ENCODE data around the gene LCN6.
A peak's percentile ranks its signal among the peaks of the same experiment; 100 is the strongest.

The LCN6 gene

DNA sequence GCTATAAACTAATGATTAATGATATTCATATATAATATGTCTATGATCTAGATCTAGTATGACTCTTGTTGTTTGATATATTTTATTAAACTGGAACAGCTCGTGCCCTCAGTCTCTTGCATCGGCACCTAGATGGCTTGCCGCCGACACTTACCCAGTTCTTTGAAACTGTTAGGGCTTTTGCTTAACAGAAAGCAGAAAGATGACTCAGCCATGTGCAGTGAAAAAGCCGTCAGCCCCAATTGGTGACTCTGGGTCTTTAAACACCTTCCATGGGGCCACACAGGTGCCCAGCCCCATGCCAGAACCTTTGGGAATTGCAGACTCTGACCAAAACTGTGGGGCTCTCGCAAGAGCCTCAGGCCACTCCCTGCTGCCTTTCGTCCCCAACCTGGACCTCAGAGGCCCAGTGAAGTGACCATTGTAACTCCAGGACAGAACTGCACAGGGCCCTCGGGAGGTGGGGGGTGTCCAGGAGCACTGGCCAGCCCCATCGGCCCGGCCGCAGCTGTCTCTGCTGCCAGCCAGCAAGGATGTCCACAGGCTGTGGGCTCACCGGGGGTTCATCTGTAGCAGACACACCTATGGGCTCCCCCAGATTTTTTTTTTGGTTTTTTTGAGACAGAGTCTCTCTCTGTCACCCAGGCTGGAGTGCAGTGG lies 13.4 kb downstream of the LCN6 start:
- ATAC-seq (no peak), DNase-seq (no peak)
- H3K4me1 Mint-ChIP-seq = peaks cover 21% of the 10 kb centered on the region
- H3K9me3 Mint-ChIP-seq = no peaks in the 10 kb centered on the region
- H3K27ac Mint-ChIP-seq = no peak overlapping the region
- H3K36me3 Mint-ChIP-seq (ENCODE audit: low read depth) = peaks cover 1% of the 10 kb centered on the region
- no peak overlapping the region for H3K4me3 Mint-ChIP-seq
- no peaks in the 10 kb centered on the region for H3K27me3 Mint-ChIP-seq

DNA sequence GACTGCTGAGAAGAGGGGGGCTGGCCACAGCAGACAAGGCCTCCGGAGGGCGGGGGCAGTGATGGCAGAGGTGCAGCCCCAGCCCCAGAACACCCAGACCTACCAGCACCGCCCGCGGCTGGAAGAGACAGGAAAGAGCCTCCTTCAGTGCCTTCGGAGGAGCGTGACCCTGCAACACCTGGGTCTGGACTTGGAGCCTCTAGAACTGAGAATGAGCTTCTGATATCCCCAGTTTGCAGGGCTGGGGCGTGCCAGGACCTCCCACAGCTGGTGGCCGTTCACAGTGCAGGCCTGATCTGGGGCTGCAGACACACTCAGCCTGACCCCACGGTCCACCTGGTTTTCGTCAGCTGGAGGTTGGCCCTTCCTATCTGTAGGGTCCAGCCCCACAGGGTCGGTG lies 14.7 kb downstream of the LCN6 start:
- H3K27me3 Mint-ChIP-seq = no peaks in the 10 kb centered on the region
- no peak overlapping the region for H3K4me3 Mint-ChIP-seq
- H3K27ac Mint-ChIP-seq = no peak overlapping the region
- no peak for DNase-seq
- H3K36me3 Mint-ChIP-seq (ENCODE audit: low read depth) = peaks cover 1% of the 10 kb centered on the region
- H3K9me3 Mint-ChIP-seq = no peaks in the 10 kb centered on the region
- no peak for ATAC-seq
- peaks cover 22% of the 10 kb centered on the region for H3K4me1 Mint-ChIP-seq

DNA sequence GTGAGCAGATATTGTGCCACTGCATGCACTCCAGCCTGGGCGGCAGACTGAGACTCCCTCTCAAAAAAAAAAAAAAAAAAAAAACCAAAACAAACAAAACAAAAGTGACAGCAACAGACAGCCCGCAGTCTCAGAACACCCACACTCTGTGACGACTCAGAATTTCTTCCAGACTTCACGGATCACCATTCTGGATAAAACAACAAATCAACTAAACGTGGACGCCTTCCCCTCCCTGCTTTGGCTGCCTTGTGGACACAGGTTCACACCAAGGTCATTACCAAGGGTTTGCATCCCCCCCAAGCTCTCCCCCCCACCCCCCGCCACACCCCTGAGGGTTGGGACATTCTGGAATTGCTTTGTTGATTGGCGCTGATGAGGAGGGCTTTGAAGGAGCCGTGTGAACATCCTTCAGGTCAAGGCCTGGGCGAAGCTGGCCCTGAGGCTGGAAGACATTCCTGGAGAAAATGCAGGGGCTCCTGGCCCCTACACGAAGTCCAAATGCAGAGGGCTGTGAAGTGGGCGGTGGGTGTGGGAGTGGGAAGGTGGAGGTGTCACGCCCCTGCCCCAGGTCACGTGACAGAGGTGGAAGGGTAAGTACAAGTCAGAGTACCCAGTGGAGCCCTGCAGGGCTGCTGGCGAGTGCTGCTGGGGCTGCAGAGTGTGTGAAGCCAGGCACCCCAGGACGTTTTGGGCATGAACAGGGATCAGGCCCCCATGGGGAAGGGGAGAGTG lies 15.7 kb downstream of the LCN6 start:
- Mint-ChIP-seq H3K36me3 (ENCODE audit: low read depth) (peaks cover 2% of the 10 kb centered on the region), H3K4me1 (peaks cover 21% of the 10 kb centered on the region), H3K9me3 (no peaks in the 10 kb centered on the region), H3K27ac (no peak overlapping the region), H3K4me3 (no peak overlapping the region), H3K27me3 (no peaks in the 10 kb centered on the region)
- DNase-seq (no peak), ATAC-seq (no peak)

DNA sequence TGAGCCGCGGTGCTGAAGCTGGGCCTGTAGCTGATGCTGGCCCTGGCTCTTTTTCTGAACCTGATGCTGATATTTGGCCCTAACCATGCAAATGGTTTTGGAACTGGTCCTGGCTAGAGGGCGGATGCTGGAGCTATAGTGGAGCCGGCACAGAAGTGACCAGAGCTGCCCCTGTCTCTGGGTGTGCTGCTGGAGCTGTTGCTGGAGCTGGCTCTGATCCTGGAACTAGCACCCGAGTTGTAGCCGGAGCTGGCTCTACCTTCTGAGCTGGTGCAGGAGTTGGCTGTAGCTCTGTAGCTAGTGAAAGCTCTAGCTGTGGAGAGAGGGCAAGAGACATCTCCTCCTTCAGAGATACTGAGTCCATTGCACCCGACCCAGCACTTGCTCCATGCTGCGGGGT lies 18.4 kb downstream of the LCN6 start:
- Mint-ChIP-seq H3K36me3 (ENCODE audit: low read depth) (peaks cover 27% of the 10 kb centered on the region), H3K27ac (no peak overlapping the region), H3K4me3 (peak overlapping the region; percentile 65), H3K9me3 (no peaks in the 10 kb centered on the region), H3K4me1 (peaks cover 40% of the 10 kb centered on the region), H3K27me3 (peaks cover 3% of the 10 kb centered on the region)
- ATAC-seq (no peak), DNase-seq (no peak)

DNA sequence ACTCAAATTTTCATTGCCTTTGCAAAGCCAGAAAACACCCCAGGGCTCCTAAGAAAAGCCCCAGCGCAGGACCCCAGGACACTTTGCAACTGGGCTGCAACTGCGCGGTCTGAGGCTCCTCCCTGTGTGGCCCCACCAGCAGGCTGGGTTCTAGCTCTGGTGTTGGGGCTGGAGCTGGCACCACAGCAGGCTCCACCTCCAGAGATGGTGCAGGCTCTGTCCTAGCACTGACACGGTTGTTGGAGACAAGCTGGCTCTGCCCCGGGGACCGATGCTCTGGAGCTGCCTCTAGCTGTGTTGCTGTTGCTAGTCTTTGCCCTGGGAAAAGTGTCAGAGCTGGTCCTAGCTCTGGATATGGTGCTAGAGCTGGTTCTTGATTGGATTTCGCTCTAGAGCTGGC lies 19.2 kb downstream of the LCN6 start:
- H3K9me3 Mint-ChIP-seq = no peaks in the 10 kb centered on the region
- peak overlapping the region; percentile 5 for H3K27ac Mint-ChIP-seq
- peaks cover 35% of the 10 kb centered on the region for H3K36me3 Mint-ChIP-seq (ENCODE audit: low read depth)
- H3K4me3 Mint-ChIP-seq = peak overlapping the region; percentile 65
- DNase-seq = peak; percentile 30
- peaks cover 44% of the 10 kb centered on the region for H3K4me1 Mint-ChIP-seq
- peaks cover 3% of the 10 kb centered on the region for H3K27me3 Mint-ChIP-seq
- peak; percentile 33 for ATAC-seq

DNA sequence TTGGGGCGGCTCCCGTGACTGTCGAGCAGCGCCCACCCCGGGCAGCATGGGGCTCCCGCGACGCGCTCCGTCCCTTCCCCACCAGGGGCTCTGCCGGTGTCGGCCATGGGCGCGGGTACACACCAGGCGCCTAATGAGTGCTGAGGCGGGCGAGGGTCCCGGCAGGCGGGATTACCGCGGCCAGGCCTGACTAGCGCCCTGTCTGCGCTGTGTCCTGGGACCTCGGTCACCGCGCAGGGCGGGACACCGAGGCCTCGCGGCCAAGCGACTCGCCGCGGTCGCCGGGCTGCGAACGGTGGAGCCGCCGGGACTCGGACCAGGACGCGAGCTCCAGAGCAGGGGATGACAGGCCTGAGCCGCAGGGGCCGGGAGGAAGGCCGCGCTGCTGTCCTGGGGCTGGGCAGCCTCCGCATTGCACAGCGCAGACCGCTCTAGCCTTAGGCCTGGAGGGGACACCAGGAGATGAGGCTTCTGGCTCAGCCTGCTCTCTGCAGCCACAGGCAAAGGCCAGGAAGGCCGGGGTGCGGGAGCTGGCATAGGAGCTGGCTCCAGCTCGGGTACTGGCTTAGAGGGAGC lies 19.7 kb downstream of the LCN6 start:
- Mint-ChIP-seq H3K9me3 (no peaks in the 10 kb centered on the region), H3K27me3 (peaks cover 3% of the 10 kb centered on the region), H3K4me1 (peaks cover 48% of the 10 kb centered on the region), H3K4me3 (peak overlapping the region; percentile 65), H3K27ac (peak overlapping the region; percentile 5), H3K36me3 (ENCODE audit: low read depth) (peaks cover 39% of the 10 kb centered on the region)
- DNase-seq = peak; percentile 32
- peak; percentile 16 for ATAC-seq

DNA sequence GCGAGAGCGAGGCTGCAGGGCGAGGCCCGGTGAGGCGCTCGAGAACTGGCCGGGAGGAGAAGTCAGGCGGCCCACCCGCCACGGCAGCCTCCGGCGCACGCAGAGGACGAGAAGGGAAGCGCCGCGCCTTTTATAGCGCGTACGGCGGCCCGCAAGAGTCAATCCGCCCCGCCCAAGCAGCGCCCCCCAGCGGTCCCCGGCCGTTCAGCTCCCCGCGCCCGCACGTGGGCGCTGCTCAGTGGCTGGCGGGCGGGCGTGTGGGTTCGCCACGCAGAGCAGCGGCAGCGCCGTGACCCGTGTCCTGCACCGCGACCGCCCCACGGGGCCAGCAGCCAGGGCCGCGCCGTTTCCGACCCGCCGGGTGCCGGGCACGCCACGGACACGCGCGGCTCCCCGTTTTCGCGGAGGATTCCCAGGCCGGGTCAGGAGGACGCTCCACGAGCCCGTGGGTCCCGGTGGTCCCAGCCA lies 20.2 kb downstream of the LCN6 start:
- H3K4me1 Mint-ChIP-seq = peaks cover 49% of the 10 kb centered on the region
- peak; percentile 58 for ATAC-seq
- peaks cover 3% of the 10 kb centered on the region for H3K27me3 Mint-ChIP-seq
- peak; percentile 95 for DNase-seq
- H3K36me3 Mint-ChIP-seq (ENCODE audit: low read depth) = peaks cover 41% of the 10 kb centered on the region
- H3K9me3 Mint-ChIP-seq = no peaks in the 10 kb centered on the region
- peak overlapping the region; percentile 99 for H3K27ac Mint-ChIP-seq
- peak overlapping the region; percentile 99 for H3K4me3 Mint-ChIP-seq

DNA sequence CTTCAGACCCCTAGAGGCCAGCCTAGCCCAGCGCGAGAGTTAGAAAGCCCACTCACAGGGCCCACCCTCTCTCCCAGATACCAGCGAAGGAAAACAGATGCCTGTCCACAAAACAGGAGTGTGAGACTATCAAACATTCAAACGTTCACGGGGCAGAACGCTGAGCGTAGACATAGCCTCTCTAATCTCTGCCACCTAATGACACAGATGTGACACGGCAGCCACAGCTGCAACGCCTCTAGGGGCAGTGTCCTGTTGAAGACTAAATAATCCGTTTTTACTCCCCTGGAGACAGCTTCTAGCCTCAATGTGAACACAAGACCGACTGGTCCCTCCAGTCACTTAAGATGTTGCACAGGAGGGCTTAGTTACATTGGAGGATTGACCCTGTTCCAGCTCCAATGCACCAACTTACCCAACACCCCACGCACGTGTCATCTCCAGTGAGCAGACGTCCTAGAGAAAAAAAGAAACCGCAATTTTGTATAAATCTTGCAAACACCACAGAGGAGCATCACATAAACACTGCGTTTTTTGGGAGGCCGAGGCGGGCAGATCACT lies 21.6 kb downstream of the LCN6 start:
- ATAC-seq (no peak), DNase-seq (peak; percentile 36)
- H3K9me3 Mint-ChIP-seq = no peaks in the 10 kb centered on the region
- peak overlapping the region; percentile 99 for H3K4me3 Mint-ChIP-seq
- H3K4me1 Mint-ChIP-seq = peaks cover 40% of the 10 kb centered on the region
- H3K27ac Mint-ChIP-seq = peak overlapping the region; percentile 99
- peaks cover 3% of the 10 kb centered on the region for H3K27me3 Mint-ChIP-seq
- H3K36me3 Mint-ChIP-seq (ENCODE audit: low read depth) = peaks cover 40% of the 10 kb centered on the region

DNA sequence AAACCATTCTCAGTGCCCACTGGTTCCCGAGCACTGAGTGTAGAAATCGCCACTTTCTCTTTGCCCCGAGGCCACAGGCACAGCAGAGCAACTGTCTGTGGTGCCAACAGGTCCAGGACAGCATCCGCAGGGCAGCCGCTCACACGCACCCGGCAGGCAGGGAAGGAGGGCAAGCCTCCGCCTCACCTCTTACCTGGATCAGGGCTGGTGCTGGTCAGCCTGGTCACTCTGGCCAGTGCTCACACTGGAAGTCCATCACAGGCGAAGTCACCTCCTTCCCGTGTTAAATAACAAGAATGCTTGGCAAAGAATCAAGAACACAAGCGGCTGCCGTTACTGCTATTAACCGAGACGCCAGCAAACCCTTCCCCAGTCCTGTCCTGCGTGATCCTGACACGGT lies 22.2 kb downstream of the LCN6 start:
- H3K27ac Mint-ChIP-seq = peak overlapping the region; percentile 99
- ATAC-seq (no peak), DNase-seq (no peak)
- H3K4me1 Mint-ChIP-seq = peaks cover 38% of the 10 kb centered on the region
- H3K9me3 Mint-ChIP-seq = no peaks in the 10 kb centered on the region
- H3K36me3 Mint-ChIP-seq (ENCODE audit: low read depth) = peaks cover 43% of the 10 kb centered on the region
- peaks cover 3% of the 10 kb centered on the region for H3K27me3 Mint-ChIP-seq
- H3K4me3 Mint-ChIP-seq = peak overlapping the region; percentile 99

DNA sequence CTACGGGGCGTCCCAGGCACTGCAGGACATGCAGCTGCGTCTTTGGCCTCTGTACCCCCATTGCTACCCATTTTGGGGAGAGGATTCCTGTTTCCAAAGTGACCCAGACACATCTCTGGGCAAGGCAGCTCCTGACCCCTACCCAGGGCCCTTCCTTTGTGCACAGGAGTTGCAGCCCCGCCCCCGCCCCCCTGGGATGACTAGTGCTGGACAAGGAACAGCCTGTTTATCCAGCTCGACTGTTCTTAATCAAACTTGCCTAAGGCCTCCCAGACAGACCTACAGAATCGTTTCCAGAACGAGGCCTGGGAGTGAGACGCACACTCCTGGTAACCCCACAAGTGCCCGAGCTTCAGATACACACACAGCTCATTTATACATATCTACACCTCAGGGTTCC lies 22.7 kb downstream of the LCN6 start:
- no peak for ATAC-seq
- H3K4me3 Mint-ChIP-seq = peak overlapping the region; percentile 99
- peak overlapping the region; percentile 99 for H3K27ac Mint-ChIP-seq
- H3K4me1 Mint-ChIP-seq = peaks cover 38% of the 10 kb centered on the region
- no peak for DNase-seq
- H3K27me3 Mint-ChIP-seq = peaks cover 3% of the 10 kb centered on the region
- peaks cover 45% of the 10 kb centered on the region for H3K36me3 Mint-ChIP-seq (ENCODE audit: low read depth)
- no peaks in the 10 kb centered on the region for H3K9me3 Mint-ChIP-seq

DNA sequence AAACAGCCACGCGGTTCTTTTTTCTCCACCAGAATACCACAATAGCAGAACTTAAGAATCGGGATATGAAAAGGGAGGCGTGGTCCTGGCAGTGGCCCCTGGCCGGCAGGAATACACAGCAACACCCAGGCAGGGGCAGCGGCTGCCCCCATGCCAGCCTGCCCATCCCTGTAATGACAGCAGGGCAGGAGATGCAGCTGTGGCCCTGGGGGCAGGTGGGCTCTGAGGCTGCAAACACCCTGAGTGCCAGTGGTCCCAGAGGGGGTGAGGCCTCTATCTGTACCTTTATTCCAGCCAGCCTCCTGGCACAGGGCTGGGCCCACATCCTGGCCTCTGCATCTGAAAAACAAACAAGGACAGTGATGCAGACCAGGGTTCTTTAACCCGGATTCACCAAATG lies 23.6 kb downstream of the LCN6 start:
- H3K4me1 Mint-ChIP-seq = peaks cover 37% of the 10 kb centered on the region
- H3K36me3 Mint-ChIP-seq (ENCODE audit: low read depth) = peaks cover 45% of the 10 kb centered on the region
- H3K9me3 Mint-ChIP-seq = no peaks in the 10 kb centered on the region
- H3K27ac Mint-ChIP-seq = peak overlapping the region; percentile 66
- no peak for ATAC-seq
- no peak for DNase-seq
- peaks cover 3% of the 10 kb centered on the region for H3K27me3 Mint-ChIP-seq
- peak overlapping the region; percentile 99 for H3K4me3 Mint-ChIP-seq

DNA sequence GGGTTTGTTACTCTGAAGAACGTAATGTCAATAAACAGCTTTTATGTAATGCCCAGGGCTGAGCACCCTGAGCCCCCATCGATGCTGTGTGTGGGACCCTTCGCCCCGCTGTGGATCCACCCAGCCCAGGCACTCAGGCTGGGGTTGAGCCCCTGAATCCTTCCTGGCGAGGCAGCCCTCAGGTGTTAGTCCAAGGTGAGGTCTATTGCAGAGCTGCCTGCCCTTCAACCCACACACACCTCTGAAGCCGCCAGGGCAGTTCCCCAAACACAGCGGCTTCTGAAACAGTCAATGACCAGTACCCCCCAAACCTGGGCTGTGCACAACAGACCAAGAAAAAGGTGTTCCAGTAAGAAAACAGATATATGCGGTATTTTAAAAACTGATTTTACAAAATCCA lies 24.3 kb downstream of the LCN6 start:
- ATAC-seq (no peak), DNase-seq (no peak)
- Mint-ChIP-seq H3K4me3 (peak overlapping the region; percentile 63), H3K36me3 (ENCODE audit: low read depth) (peaks cover 45% of the 10 kb centered on the region), H3K27me3 (peaks cover 3% of the 10 kb centered on the region), H3K9me3 (no peaks in the 10 kb centered on the region), H3K27ac (peak overlapping the region; percentile 66), H3K4me1 (peaks cover 32% of the 10 kb centered on the region)

DNA sequence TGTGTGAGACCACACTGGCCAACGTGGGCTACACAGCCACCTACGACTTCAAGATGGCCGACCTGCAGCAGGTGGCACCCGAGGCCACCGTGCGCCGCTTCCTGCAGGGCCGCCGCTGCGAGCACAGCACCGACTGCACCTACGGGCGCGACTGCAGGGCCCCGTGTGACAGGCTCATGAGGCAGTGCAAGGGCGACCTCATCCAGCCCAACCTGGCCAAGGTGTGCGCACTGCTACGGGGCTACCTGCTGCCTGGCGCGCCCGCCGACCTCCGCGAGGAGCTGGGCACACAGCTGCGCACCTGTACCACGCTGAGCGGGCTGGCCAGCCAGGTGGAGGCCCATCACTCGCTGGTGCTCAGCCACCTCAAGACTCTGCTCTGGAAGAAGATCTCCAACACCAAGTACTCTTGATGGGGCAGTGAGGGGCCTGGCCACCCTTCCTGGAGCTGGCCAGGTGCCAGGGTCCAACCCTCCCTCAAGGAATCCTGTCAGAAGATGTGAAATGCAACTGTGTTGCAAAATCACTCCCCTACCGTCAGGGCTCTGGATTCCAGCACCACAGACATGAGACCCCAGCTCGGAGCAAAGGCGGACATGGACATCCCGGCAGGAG lies 24.9 kb downstream of the LCN6 start:
- ATAC-seq = no peak
- H3K9me3 Mint-ChIP-seq = no peaks in the 10 kb centered on the region
- H3K4me1 Mint-ChIP-seq = peaks cover 32% of the 10 kb centered on the region
- no peak overlapping the region for H3K27ac Mint-ChIP-seq
- H3K36me3 Mint-ChIP-seq (ENCODE audit: low read depth) = peaks cover 45% of the 10 kb centered on the region
- H3K27me3 Mint-ChIP-seq = peaks cover 3% of the 10 kb centered on the region
- DNase-seq = no peak
- H3K4me3 Mint-ChIP-seq = peak overlapping the region; percentile 63

DNA sequence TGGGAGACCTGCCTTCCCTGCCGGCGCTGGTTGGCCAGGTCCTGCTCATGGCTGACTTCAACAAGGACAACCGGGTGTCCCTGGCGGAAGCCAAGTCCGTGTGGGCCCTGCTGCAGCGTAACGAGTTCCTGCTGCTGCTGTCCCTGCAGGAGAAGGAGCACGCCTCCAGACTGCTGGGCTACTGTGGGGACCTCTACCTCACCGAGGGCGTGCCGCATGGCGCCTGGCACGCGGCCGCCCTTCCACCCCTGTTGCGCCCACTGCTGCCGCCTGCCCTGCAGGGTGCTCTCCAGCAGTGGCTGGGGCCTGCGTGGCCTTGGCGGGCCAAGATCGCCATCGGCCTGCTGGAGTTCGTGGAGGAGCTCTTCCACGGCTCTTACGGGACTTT lies 25.4 kb downstream of the LCN6 start:
- DNase-seq (peak; percentile 23), ATAC-seq (no peak)
- Mint-ChIP-seq H3K36me3 (ENCODE audit: low read depth) (peaks cover 45% of the 10 kb centered on the region), H3K4me1 (peaks cover 32% of the 10 kb centered on the region), H3K9me3 (no peaks in the 10 kb centered on the region), H3K27ac (no peak overlapping the region), H3K4me3 (peak overlapping the region; percentile 17), H3K27me3 (peaks cover 3% of the 10 kb centered on the region)
